Fibroblast of lung (primary cell): Measurements from ENCODE around the gene FASTKD1. TPM values are rescaled to one million over a fixed set of nuclear protein-coding genes. Genes with fewer than 3 reads are reported as not detected.

Source experiments
- DNase-seq, 2 donors: peaks; one replicate each; pipeline versions ENCODE4 v3.0.0 to v3.0.0-alpha.2; 2010; ENCODE audit warnings: low read depth in 2 of 2
- H2AFZ ChIP-seq: 2 replicates; pipeline ENCODE4 v1.5.1; 2012; ENCODE audit warnings: low read length, control low read depth, inconsistent platforms
- H3K27ac ChIP-seq: 2 replicates; pipeline ENCODE4 v1.5.1; 2011; ENCODE audit warnings: low read length, control low read depth; ENCODE audit not compliant: insufficient read depth
- H3K27me3 ChIP-seq: 2 replicates; pipeline ENCODE4 v1.5.1; 2011; ENCODE audit warnings: mild to moderate bottlenecking, low read length; ENCODE audit not compliant: control insufficient read depth, insufficient read depth
- H3K36me3 ChIP-seq: 2 replicates; pipeline ENCODE4 v1.5.1; 2011; ENCODE audit warnings: low read length; ENCODE audit not compliant: control insufficient read depth, insufficient read depth
- H3K4me1 ChIP-seq: 2 replicates; pipeline ENCODE4 v1.5.1; 2011; ENCODE audit warnings: low read length; ENCODE audit not compliant: control insufficient read depth, insufficient read depth; ENCODE audit errors: extremely low read depth
- H3K4me2 ChIP-seq: 2 replicates; pipeline ENCODE4 v1.5.1; 2011; ENCODE audit warnings: low read length, control low read depth; ENCODE audit not compliant: insufficient read depth; ENCODE audit errors: extremely low read depth
- H3K4me3 ChIP-seq, 4 experiments: fragments of 200-600 bp in 1 of 4; sonication (generic) in 1 of 4; replicated peaks in 1 of 4; 2 replicates each; pipeline ENCODE4 v1.5.1; 2011 to 2016; ENCODE audit warnings: low read length in 4 of 4, low read depth in 3 of 4, mild to moderate bottlenecking in 3 of 4, control low read depth in 2 of 4, inconsistent platforms in 1 of 4, mixed read lengths in 1 of 4; ENCODE audit not compliant: insufficient read depth in 1 of 4; ENCODE audit errors: control extremely low read depth in 1 of 4
- H3K79me2 ChIP-seq: 2 replicates; pipeline ENCODE4 v1.5.1; 2012; ENCODE audit warnings: mild to moderate bottlenecking, low read length, inconsistent platforms; ENCODE audit not compliant: control insufficient read depth, insufficient read depth
- H3K9ac ChIP-seq: 2 replicates; pipeline ENCODE4 v1.5.1; 2011; ENCODE audit warnings: mild to moderate bottlenecking, low read length, control low read depth; ENCODE audit not compliant: insufficient read depth
- H3K9me3 ChIP-seq: 2 replicates; pipeline ENCODE4 v1.5.1; 2012; ENCODE audit warnings: low read depth, low read length; ENCODE audit not compliant: control insufficient read depth, insufficient read depth
- H4K20me1 ChIP-seq: 2 replicates; pipeline ENCODE4 v1.5.1; 2011; ENCODE audit warnings: low read length; ENCODE audit not compliant: control insufficient read depth, insufficient read depth; ENCODE audit errors: extremely low read depth
- CTCF ChIP-seq, 2 donors: IDR thresholded peaks in 1 of 2; conservative IDR thresholded peaks in 1 of 2; 1 replicate in 1 of 2; 2 replicates in 1 of 2; pipeline ENCODE4 v1.5.1; 2011 to 2012; ENCODE audit warnings: low read length in 2 of 2, control low read depth in 1 of 2, inconsistent platforms in 1 of 2, low read depth in 1 of 2, mild to moderate bottlenecking in 1 of 2
- EZH2 ChIP-seq: IDR thresholded peaks from 2 replicates; pipeline ENCODE4 v1.5.1; 2012; ENCODE audit warnings: low read length, control low read depth, mild to moderate bottlenecking; ENCODE audit errors: missing control alignments
- polyA plus RNA-seq, 2 donors: library from polyadenylated mRNA; depleted of rRNA in 1 of 2; stranded (reverse) in 1 of 2; unstranded in 1 of 2; fragments of >200 nt; gene quantifications; 2 replicates each; pipeline ENCODE4 v1.2.1, GENCODE V29; 2011 to 2012; ENCODE audit warnings: missing spikeins in 1 of 2
- total RNA-seq: library from RNA; depleted of rRNA; stranded (reverse); fragments of >200 nt; gene quantifications from 2 replicates; pipeline ENCODE4 v1.2.1, GENCODE V29; 2014

The FASTKD1 gene
- total and polyA plus RNA-seq, 2 donors (not counting 1 experiment from before 2014, with no cell fraction given), result 11.8 to 19.3 TPM

- H3K9me3 ChIP-seq, result no peaks in the 10 kb centered on the region
- H4K20me1 ChIP-seq, result no peaks in the 10 kb centered on the region
- H3K4me2 ChIP-seq, result no peak overlapping the region
- no peak overlapping the region for H2AFZ ChIP-seq
- H3K27me3 ChIP-seq, result no peaks in the 10 kb centered on the region
- H3K4me1 ChIP-seq, result peaks cover 8% of the 10 kb centered on the region
- H3K27ac ChIP-seq, result no peak overlapping the region
- no peak for DNase-seq
- H3K79me2 ChIP-seq, result no peaks in the 10 kb centered on the region
- no peak overlapping the region for H3K4me3 ChIP-seq
- no peak overlapping the region for H3K9ac ChIP-seq
- no peaks in the 10 kb centered on the region for H3K36me3 ChIP-seq
- TF ChIP-seq CTCF (conservative IDR thresholded peaks at IDR 0.05 in 1 of 2, IDR thresholded peaks at IDR 0.05 in 1 of 2; ENCODE audit: low read depth in 1 of 2, low read length in 2 of 2), result no peak
- TF ChIP-seq EZH2, result no peak
These were observed 60.6 kb downstream of the FASTKD1 start for GRCh38 chr2:169513094-169513493.

GRCh38 chr2:169512525-169512924 is 61.1 kb downstream of the FASTKD1 start:
- TF ChIP-seq EZH2, result no peak
- no peak for TF ChIP-seq CTCF (conservative IDR thresholded peaks at IDR 0.05 in 1 of 2, IDR thresholded peaks at IDR 0.05 in 1 of 2; ENCODE audit: low read depth in 1 of 2, low read length in 2 of 2)
- Histone ChIP-seq H3K79me2 (no peaks in the 10 kb centered on the region), H3K9ac (no peak overlapping the region), H3K4me1 (peaks cover 8% of the 10 kb centered on the region), H3K27me3 (no peaks in the 10 kb centered on the region), H3K9me3 (no peaks in the 10 kb centered on the region), H4K20me1 (no peaks in the 10 kb centered on the region), H3K4me2 (no peak overlapping the region), H3K4me3 (no peak overlapping the region), H3K36me3 (no peaks in the 10 kb centered on the region), H3K27ac (no peak overlapping the region), H2AFZ (no peak overlapping the region)
- DNase-seq, result peak; percentile 32 to 34

DNA sequence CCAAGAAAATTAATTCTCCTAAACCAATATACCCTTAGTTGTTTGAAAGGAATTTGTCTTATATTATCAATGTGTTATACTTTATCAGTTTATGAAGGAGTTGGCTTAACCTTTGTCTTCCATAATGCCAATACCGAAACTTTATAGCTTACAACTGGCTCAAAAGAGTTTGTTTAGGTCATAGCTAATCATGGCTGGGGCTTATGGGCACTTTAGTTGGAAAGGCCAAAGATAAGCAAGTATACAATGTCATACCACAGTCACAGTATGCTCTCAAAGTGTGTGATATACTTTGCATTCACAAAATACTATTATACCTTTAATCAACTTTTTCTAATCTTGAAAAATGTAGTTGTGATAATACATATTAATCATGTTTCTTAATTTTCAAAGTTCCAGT is 61.8 kb downstream of the FASTKD1 start:
- H3K4me2 ChIP-seq, result no peak overlapping the region

More for the DNA sequence above, 61.8 kb downstream of the FASTKD1 start:
- Histone ChIP-seq H3K9me3 (no peaks in the 10 kb centered on the region), H3K27me3 (no peaks in the 10 kb centered on the region), H3K4me1 (peaks cover 8% of the 10 kb centered on the region), H3K27ac (no peak overlapping the region), H3K36me3 (no peaks in the 10 kb centered on the region), H3K79me2 (no peaks in the 10 kb centered on the region), H4K20me1 (no peaks in the 10 kb centered on the region), H2AFZ (no peak overlapping the region), H3K9ac (no peak overlapping the region), H3K4me3 (no peak overlapping the region)
- DNase-seq, result no peak
- no peak for TF ChIP-seq EZH2
- no peak for TF ChIP-seq CTCF (conservative IDR thresholded peaks at IDR 0.05 in 1 of 2, IDR thresholded peaks at IDR 0.05 in 1 of 2; ENCODE audit: low read depth in 1 of 2, low read length in 2 of 2)
